Stromal cell of bone marrow (primary cell): ENCODE measurements around the gene GALT.
"Not testable (repeated sequence)": the region's sequence is repeated elsewhere in the genome, so short reads cannot be mapped to it uniquely, and the experiment has no call there.

Experiments used
- DNase-seq: peaks from one replicate; pipeline ENCODE4 v3.0.0-alpha.2; 2012; ENCODE audit warnings: low read depth

GALT gene

GRCh38 chr9:34627716-34628655, 18.5 kb upstream of the GALT start:
- no peak for DNase-seq

- no peak for DNase-seq
Measured at GRCh38 chr9:34628656-34629490, 17.6 kb upstream of the GALT start, which contains the start of gene ARID3C. Gene ARID3C (minus strand): TSS chr9:34629066. CDS start chr9:34628014, 1,052 bp downstream.

- DNase-seq = no peak
Measured at GRCh38 chr9:34629491-34629808, 17.0 kb upstream of the GALT start.

GRCh38 chr9:34630402-34631154, 15.9 kb upstream of the GALT start:
- DNase-seq = no peak

- no peak for DNase-seq
Measured at GRCh38 chr9:34633166-34633565, 13.3 kb upstream of the GALT start.

GRCh38 chr9:34633851-34634550, 12.5 kb upstream of the GALT start:
- no peak for DNase-seq

GRCh38 chr9:34634551-34635248, 11.8 kb upstream of the GALT start:
- DNase-seq = no peak

- no peak for DNase-seq
Measured at GRCh38 chr9:34635556-34635955, 10.9 kb upstream of the GALT start.

- no peak for DNase-seq
Measured at GRCh38 chr9:34636791-34637355, 9.6 kb upstream of the GALT start.

- DNase-seq = peak; percentile 89
Measured at GRCh38 chr9:34637356-34638137, 8.9 kb upstream of the GALT start, which contains the start of gene SIGMAR1. Gene SIGMAR1 (minus strand): TSS chr9:34637787. CDS start chr9:34637697, 90 bp downstream.

- no peak for DNase-seq
Measured at GRCh38 chr9:34638138-34638445, 8.4 kb upstream of the GALT start.

- DNase-seq = not testable (repeated sequence)
Measured at GRCh38 chr9:34639322-34639721, 7.2 kb upstream of the GALT start.

- DNase-seq = no peak
Measured at GRCh38 chr9:34642679-34643078, 3.8 kb upstream of the GALT start.

GRCh38 chr9:34644766-34645314, 1.6 kb upstream of the GALT start:
- DNase-seq = no peak

GRCh38 chr9:34647084-34647403, 569 bp downstream of the GALT start:
- no peak for DNase-seq

- DNase-seq = no peak
Measured at GRCh38 chr9:34647651-34648050, 1.2 kb downstream of the GALT start.

GRCh38 chr9:34648673-34649072, 2.2 kb downstream of the GALT start:
- DNase-seq = no peak

GRCh38 chr9:34650816-34651215, 4.3 kb downstream of the GALT start:
- no peak for DNase-seq

- no peak for DNase-seq
Measured at GRCh38 chr9:34651321-34651720, 4.8 kb downstream of the GALT start.
